Loucy (cell line): ENCODE results near the gene STT3B.
"Not testable (repeated sequence)": the region's sequence is repeated elsewhere in the genome, so short reads cannot be mapped to it uniquely, and the experiment has no call there.

Experiments
- H2AFZ ChIP-seq: fragments of 200-600 bp; sonication (generic); 2 replicates; pipeline ENCODE4 v1.6.0; 2016; ENCODE audit warnings: antibody characterized with exemption, mild to moderate bottlenecking, low read length, moderate library complexity
- H3F3A ChIP-seq: fragments of 200-600 bp; 2 replicates; pipeline ENCODE4 v1.6.0; 2016; ENCODE audit warnings: antibody characterized with exemption, low read depth, mild to moderate bottlenecking
- H3K27me3 ChIP-seq: fragments of 200-600 bp; sonication (generic); 2 replicates; pipeline ENCODE4 v1.6.1; 2014; ENCODE audit warnings: low read length, mild to moderate bottlenecking; ENCODE audit not compliant: insufficient read depth, poor library complexity, severe bottlenecking
- H3K36me3 ChIP-seq: fragments of 200-600 bp; sonication (generic); 2 replicates; pipeline ENCODE4 v1.6.1; 2016; ENCODE audit warnings: low read length; ENCODE audit not compliant: insufficient read depth
- H3K4me1 ChIP-seq: fragments of 200-600 bp; sonication (generic); 2 replicates; pipeline ENCODE4 v1.5.1; 2014; ENCODE audit warnings: low read length, mild to moderate bottlenecking; ENCODE audit not compliant: insufficient read depth, poor library complexity, severe bottlenecking
- H3K4me2 ChIP-seq: fragments of 200-600 bp; sonication (generic); 2 replicates; pipeline ENCODE4 v1.6.0; 2014; ENCODE audit warnings: antibody characterized with exemption, low read length, low read depth, mild to moderate bottlenecking; ENCODE audit not compliant: poor library complexity, severe bottlenecking
- H3K4me3 ChIP-seq: fragments of 200-600 bp; sonication (generic); 2 replicates; pipeline ENCODE4 v1.5.1; 2014; ENCODE audit warnings: low read length, mild to moderate bottlenecking, mixed read lengths; ENCODE audit not compliant: poor library complexity, severe bottlenecking
- H3K79me2 ChIP-seq: fragments of 200-600 bp; sonication (generic); 2 replicates; pipeline ENCODE4 v1.6.1; 2014; ENCODE audit warnings: low read length; ENCODE audit not compliant: insufficient read depth
- H3K9ac ChIP-seq: fragments of 200-600 bp; sonication (generic); 2 replicates; pipeline ENCODE4 v1.6.0; 2014; ENCODE audit warnings: mild to moderate bottlenecking, low read depth, low read length, moderate library complexity; ENCODE audit not compliant: poor library complexity, severe bottlenecking
- H3K9me2 ChIP-seq: fragments of 200-600 bp; sonication (generic); replicated peaks from 2 replicates; pipeline ENCODE4 v1.6.1; 2016; ENCODE audit warnings: low read depth, low read length, mixed read lengths
- H3K9me3 ChIP-seq: fragments of 200-600 bp; sonication (generic); 2 replicates; pipeline ENCODE4 v1.6.1; 2014; ENCODE audit warnings: mild to moderate bottlenecking, antibody characterized with exemption, low read length, low read depth; ENCODE audit not compliant: insufficient read depth
- H4K20me1 ChIP-seq: fragments of 200-600 bp; sonication (generic); 2 replicates; pipeline ENCODE4 v1.6.0; 2014; ENCODE audit warnings: antibody characterized with exemption, low read length, mild to moderate bottlenecking; ENCODE audit not compliant: insufficient read depth, poor library complexity, severe bottlenecking
- EZH2phosphoT487 ChIP-seq: fragments of 200-600 bp; IDR thresholded peaks from 2 replicates; pipeline ENCODE4 v1.6.1; 2018; ENCODE audit warnings: antibody characterized with exemption, mild to moderate bottlenecking, moderate library complexity, borderline replicate concordance
- TF ChIP-seq, protein P1 (sequence below): fragments of 200-600 bp; sonication (generic); conservative IDR thresholded peaks from 2 replicates; pipeline ENCODE4 v1.5.1; 2014; ENCODE audit warnings: mild to moderate bottlenecking, antibody characterized with exemption, low read length

STT3B gene

GRCh38 chr3:31596176-31596575, 63.5 kb downstream of the STT3B start:
- no peaks in the 10 kb centered on the region for H3K9me2 ChIP-seq
- no peaks in the 10 kb centered on the region for H3K9me3 ChIP-seq
- peaks cover 48% of the 10 kb centered on the region for H3F3A ChIP-seq
- no peak for TF ChIP-seq EZH2phosphoT487
- TF ChIP-seq, protein P1, sequence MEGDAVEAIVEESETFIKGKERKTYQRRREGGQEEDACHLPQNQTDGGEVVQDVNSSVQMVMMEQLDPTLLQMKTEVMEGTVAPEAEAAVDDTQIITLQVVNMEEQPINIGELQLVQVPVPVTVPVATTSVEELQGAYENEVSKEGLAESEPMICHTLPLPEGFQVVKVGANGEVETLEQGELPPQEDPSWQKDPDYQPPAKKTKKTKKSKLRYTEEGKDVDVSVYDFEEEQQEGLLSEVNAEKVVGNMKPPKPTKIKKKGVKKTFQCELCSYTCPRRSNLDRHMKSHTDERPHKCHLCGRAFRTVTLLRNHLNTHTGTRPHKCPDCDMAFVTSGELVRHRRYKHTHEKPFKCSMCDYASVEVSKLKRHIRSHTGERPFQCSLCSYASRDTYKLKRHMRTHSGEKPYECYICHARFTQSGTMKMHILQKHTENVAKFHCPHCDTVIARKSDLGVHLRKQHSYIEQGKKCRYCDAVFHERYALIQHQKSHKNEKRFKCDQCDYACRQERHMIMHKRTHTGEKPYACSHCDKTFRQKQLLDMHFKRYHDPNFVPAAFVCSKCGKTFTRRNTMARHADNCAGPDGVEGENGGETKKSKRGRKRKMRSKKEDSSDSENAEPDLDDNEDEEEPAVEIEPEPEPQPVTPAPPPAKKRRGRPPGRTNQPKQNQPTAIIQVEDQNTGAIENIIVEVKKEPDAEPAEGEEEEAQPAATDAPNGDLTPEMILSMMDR = no peak
- no peak overlapping the region for H3K4me3 ChIP-seq
- H4K20me1 ChIP-seq = peaks cover 99% of the 10 kb centered on the region
- H3K4me1 ChIP-seq = peaks cover 23% of the 10 kb centered on the region
- no peak overlapping the region for H2AFZ ChIP-seq
- H3K27me3 ChIP-seq = no peaks in the 10 kb centered on the region
- H3K4me2 ChIP-seq = no peak overlapping the region
- peaks cover 99% of the 10 kb centered on the region for H3K79me2 ChIP-seq
- no peak overlapping the region for H3K9ac ChIP-seq
- peaks cover 96% of the 10 kb centered on the region for H3K36me3 ChIP-seq

- no peak overlapping the region for H3K4me2 ChIP-seq
- no peak overlapping the region for H3K9ac ChIP-seq
- H2AFZ ChIP-seq = no peak overlapping the region
- no peaks in the 10 kb centered on the region for H3K27me3 ChIP-seq
- H3K79me2 ChIP-seq = peaks cover 99% of the 10 kb centered on the region
- H3K4me3 ChIP-seq = no peak overlapping the region
- peaks cover 59% of the 10 kb centered on the region for H3F3A ChIP-seq
- H3K4me1 ChIP-seq = no peaks in the 10 kb centered on the region
- no peaks in the 10 kb centered on the region for H3K9me2 ChIP-seq
- H3K36me3 ChIP-seq = peaks cover 98% of the 10 kb centered on the region
- H3K9me3 ChIP-seq = no peaks in the 10 kb centered on the region
- peaks cover 99% of the 10 kb centered on the region for H4K20me1 ChIP-seq
- TF ChIP-seq, protein P1 = no peak
- TF ChIP-seq EZH2phosphoT487 = no peak
Observed at GRCh38 chr3:31600431-31600830, 67.7 kb downstream of the STT3B start.

GRCh38 chr3:31605333-31605732, 72.6 kb downstream of the STT3B start:
- not testable (repeated sequence) for H3K9ac ChIP-seq, H3K4me1 ChIP-seq, H3K27me3 ChIP-seq, H3K9me2 ChIP-seq, H3K9me3 ChIP-seq, H3K4me3 ChIP-seq, H3K4me2 ChIP-seq, H2AFZ ChIP-seq
- Histone ChIP-seq H4K20me1 (peaks cover 99% of the 10 kb centered on the region), H3F3A (peaks cover 55% of the 10 kb centered on the region), H3K36me3 (peaks cover 99% of the 10 kb centered on the region), H3K79me2 (peaks cover 100% of the 10 kb centered on the region)

DNA sequence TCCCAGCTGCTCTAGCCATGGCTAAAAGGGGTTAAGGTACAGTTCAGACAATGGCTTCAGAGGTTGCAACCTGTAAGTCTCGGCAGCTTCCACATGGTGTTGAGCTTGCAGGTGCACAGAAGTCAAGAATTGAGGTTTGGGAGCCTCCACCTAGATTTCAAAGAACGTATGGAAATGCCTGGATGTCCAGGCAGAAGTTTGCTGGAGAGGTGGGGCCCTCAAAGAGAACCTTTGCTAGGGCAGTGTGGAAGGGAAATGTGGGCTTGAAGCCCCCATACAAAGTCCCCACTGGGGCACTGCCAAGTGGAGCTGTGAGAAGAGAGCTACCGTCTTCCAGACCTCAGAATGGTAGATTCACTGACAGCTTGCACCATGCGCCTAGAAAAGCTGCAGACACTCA, 73.7 kb downstream of the STT3B start:
- no peaks in the 10 kb centered on the region for H3K9me3 ChIP-seq
- H3K4me3 ChIP-seq = no peak overlapping the region
- H2AFZ ChIP-seq = no peak overlapping the region
- no peaks in the 10 kb centered on the region for H3K4me1 ChIP-seq
- H3K9ac ChIP-seq = no peak overlapping the region
- H3K27me3 ChIP-seq = no peaks in the 10 kb centered on the region
- no peaks in the 10 kb centered on the region for H3K9me2 ChIP-seq
- peaks cover 100% of the 10 kb centered on the region for H3K79me2 ChIP-seq
- peaks cover 99% of the 10 kb centered on the region for H4K20me1 ChIP-seq
- H3F3A ChIP-seq = peaks cover 47% of the 10 kb centered on the region; the same call in 1 of the 2 replicates
- peaks cover 99% of the 10 kb centered on the region for H3K36me3 ChIP-seq
- no peak for TF ChIP-seq EZH2phosphoT487
- TF ChIP-seq, protein P1 = no peak
- H3K4me2 ChIP-seq = no peak overlapping the region
